B cell (primary cell): ENCODE measurements around the gene PTPRG. TPM values are rescaled to one million over a fixed set of nuclear protein-coding genes. Genes with fewer than 3 reads are reported as not detected.

ENCODE experiments used
- ATAC-seq: fragments of 200-7000 bp; cut with Tn5 transposase; one replicate; pipeline ENCODE4 v1.10.0; 2021; ENCODE audit warnings: low read depth, mild to moderate bottlenecking, moderate number of reproducible peaks, moderate library complexity
- CTCF ChIA-PET: fragments of 350-600 bp; sonication (Branson Sonifier 250); formaldehyde crosslinking; loops from one replicate; lab custom pipeline; 2021; ENCODE audit warnings: antibody characterized with exemption, inconsistent platforms; lab: Charles Lee
- POLR2A ChIA-PET: fragments of 350-600 bp; sonication (Branson Sonifier 250); formaldehyde crosslinking; loops from one replicate; lab custom pipeline; 2021; ENCODE audit warnings: antibody characterized with exemption; lab: Charles Lee
- DNase-seq: peaks from one replicate; pipeline ENCODE4 v3.0.0; 2013
- H2AFZ ChIP-seq: 2 replicates; pipeline ENCODE4 v1.6.1; 2012; ENCODE audit warnings: mild to moderate bottlenecking, low read depth, low read length; ENCODE audit not compliant: insufficient read depth, poor library complexity, severe bottlenecking
- H3K27ac ChIP-seq, 2 donors: 1 replicate in 1 of 2; 2 replicates in 1 of 2; pipeline ENCODE4 v1.5.1; 2012 to 2013; ENCODE audit warnings: low read length in 2 of 2, mild to moderate bottlenecking in 2 of 2, moderate library complexity in 1 of 2
- H3K27me3 ChIP-seq, 4 experiments: fragments of 200-600 bp in 1 of 4; sonication (generic) in 1 of 4; replicated peaks in 1 of 4; 1 replicate in 2 of 4; 2 replicates in 2 of 4; pipeline versions ENCODE4 v1.6.1 to v1.7.0; 2013 to 2016; ENCODE audit warnings: low read length in 3 of 4, mild to moderate bottlenecking in 2 of 4, mixed read lengths in 1 of 4, moderate library complexity in 1 of 4; ENCODE audit not compliant: insufficient read depth in 4 of 4, control insufficient read depth in 3 of 4; ENCODE audit errors: control extremely low read depth in 1 of 4
- H3K36me3 ChIP-seq, 2 experiments: replicated peaks in 1 of 2; 1 replicate in 1 of 2; 2 replicates in 1 of 2; pipeline versions ENCODE4 v1.6.1 to v1.7.1; 2013; ENCODE audit warnings: low read length in 1 of 2; ENCODE audit not compliant: insufficient read depth in 2 of 2, control insufficient read depth in 1 of 2; ENCODE audit errors: control extremely low read depth in 1 of 2, extremely low read depth in 1 of 2
- H3K4me1 ChIP-seq, 2 donors: fragments of 200-600 bp in 1 of 2; sonication (generic) in 1 of 2; 1 replicate in 1 of 2; 2 replicates in 1 of 2; pipeline versions ENCODE4 v1.5.1 to v1.6.1; 2013 to 2017; ENCODE audit warnings: low read length in 2 of 2; ENCODE audit not compliant: control insufficient read depth in 2 of 2, insufficient read depth in 2 of 2
- H3K4me2 ChIP-seq: replicated peaks from 2 replicates; pipeline ENCODE3; 2012; ENCODE audit warnings: mild to moderate bottlenecking, low read depth, low read length; ENCODE audit not compliant: poor library complexity, severe bottlenecking
- H3K4me3 ChIP-seq, 5 experiments: fragments of 200-600 bp in 1 of 5; sonication (generic) in 1 of 5; 1 replicate in 3 of 5; 2 replicates in 2 of 5; pipeline versions ENCODE4 v1.5.1 to v1.7.0; 2011 to 2016; ENCODE audit warnings: low read length in 4 of 5, mild to moderate bottlenecking in 4 of 5, low read depth in 2 of 5, control low read depth in 1 of 5, moderate library complexity in 1 of 5; ENCODE audit not compliant: insufficient read depth in 1 of 5; ENCODE audit errors: control extremely low read depth in 1 of 5, extremely low read depth in 1 of 5
- H3K79me2 ChIP-seq: fragments of 200-600 bp; sonication (generic); one replicate; pipeline ENCODE4 v1.6.0; 2016; ENCODE audit warnings: low read length; ENCODE audit not compliant: control insufficient read depth, insufficient read depth
- H3K9ac ChIP-seq: fragments of 200-600 bp; sonication (generic); 2 replicates; pipeline ENCODE4 v1.6.1; 2017; ENCODE audit warnings: mild to moderate bottlenecking, low read length, moderate library complexity
- H3K9me3 ChIP-seq, 3 donors: one replicate each; pipeline versions ENCODE4 v1.6.1 to v1.7.1; 2013; ENCODE audit warnings: low read length in 2 of 3; ENCODE audit not compliant: control insufficient read depth in 2 of 3, insufficient read depth in 1 of 3; ENCODE audit errors: control extremely low read depth in 1 of 3
- H4K20me1 ChIP-seq: 2 replicates; pipeline ENCODE4 v1.6.0; 2012; ENCODE audit warnings: mild to moderate bottlenecking, low read length; ENCODE audit not compliant: insufficient read depth, control insufficient read depth, poor library complexity, severe bottlenecking
- H3K27ac Mint-ChIP-seq: one replicate; pipeline ENCODE4 v1.8.0; 2021; ENCODE audit warnings: mixed read lengths
- H3K27me3 Mint-ChIP-seq: one replicate; pipeline ENCODE4 v1.8.0; 2021; ENCODE audit warnings: mixed read lengths
- H3K4me1 Mint-ChIP-seq: one replicate; pipeline ENCODE4 v1.8.0; 2021; ENCODE audit warnings: mixed read lengths
- H3K4me3 Mint-ChIP-seq: one replicate; pipeline ENCODE4 v1.8.0; 2021; ENCODE audit warnings: mixed read lengths
- H3K9me3 Mint-ChIP-seq: one replicate; pipeline ENCODE4 v1.8.0; 2022; ENCODE audit warnings: mixed read lengths; ENCODE audit not compliant: insufficient read depth
- CTCF ChIP-seq: fragments of 200-600 bp; IDR thresholded peaks from one replicate; pipeline ENCODE4 v1.8.0; 2022; ENCODE audit warnings: antibody characterized with exemption, mild to moderate bottlenecking
- EZH2 ChIP-seq: IDR thresholded peaks from 2 replicates; pipeline ENCODE4 v1.6.1; 2012; ENCODE audit warnings: borderline replicate concordance, low read depth, mild to moderate bottlenecking, moderate library complexity, low read length; ENCODE audit not compliant: insufficient read depth, poor library complexity, severe bottlenecking
- WGBS: methylation state at CpG from one replicate; pipeline ENCODE4 v1.1.5; 2013; ENCODE audit warnings: missing lambda C conversion rate; ENCODE audit not compliant: insufficient coverage; 5-methylcytosine and 5-hydroxymethylcytosine counted together
- intact Hi-C: fragments of 100-400 bp; cut with micrococcal nuclease; formaldehyde crosslinking; loops from one replicate; pipeline ENCODE4 v1.10.0; 2022
- polyA plus RNA-seq: library from polyadenylated mRNA; depleted of rRNA; stranded (reverse); fragments of >200 nt; gene quantifications from 2 replicates; pipeline ENCODE4 v1.2.3, GENCODE V29; 2012
- total RNA-seq, 2 donors: library from RNA; stranded (reverse); fragments of 120-200 nt in 1 of 2; gene quantifications; 1 replicate in 1 of 2; 2 replicates in 1 of 2; pipeline versions ENCODE4 v1.2.3 to v1.2.4, GENCODE V29; 2013 to 2022

PTPRG gene
- total and polyA plus RNA-seq, 2 donors (not counting 1 experiment from before 2014, with no cell fraction given) = 0.12 to 1.3 TPM

- H3K79me2 ChIP-seq = no peaks in the 10 kb centered on the region
- TF ChIP-seq CTCF (no peak), EZH2 (no peak)
- H3K9me3 Mint-ChIP-seq = no peaks in the 10 kb centered on the region
- no peaks in the 10 kb centered on the region for H3K27me3 ChIP-seq
- no peak for ATAC-seq
- H3K4me1 ChIP-seq = no peaks in the 10 kb centered on the region
- no peak overlapping the region for H3K4me3 ChIP-seq
- ChIA-PET POLR2A (no interaction called here), CTCF (no interaction called here)
- H3K4me2 ChIP-seq = no peak overlapping the region
- H2AFZ ChIP-seq = no peak overlapping the region
- no peaks in the 10 kb centered on the region for H4K20me1 ChIP-seq
- H3K27ac Mint-ChIP-seq = no peak overlapping the region
- H3K4me3 Mint-ChIP-seq = no peak overlapping the region
- intact Hi-C loops = no loop called here
- H3K36me3 ChIP-seq = no peaks in the 10 kb centered on the region
- H3K9me3 ChIP-seq = no peaks in the 10 kb centered on the region
- no peak for DNase-seq
- 88% methylated on average over 2 of the region's 2 CpGs for WGBS
- peaks cover 8% of the 10 kb centered on the region for H3K27me3 Mint-ChIP-seq
- H3K4me1 Mint-ChIP-seq = no peaks in the 10 kb centered on the region
- no peak overlapping the region for H3K9ac ChIP-seq
- H3K27ac ChIP-seq = no peak overlapping the region
These were observed 663.7 kb downstream of the PTPRG start for GRCh38 chr3:62225051-62225450.

GRCh38 chr3:62226601-62227339 lies 665.4 kb downstream of the PTPRG start:
- Mint-ChIP-seq H3K9me3 (no peaks in the 10 kb centered on the region), H3K27ac (no peak overlapping the region), H3K4me3 (no peak overlapping the region), H3K4me1 (no peaks in the 10 kb centered on the region), H3K27me3 (peaks cover 11% of the 10 kb centered on the region)
- H4K20me1 ChIP-seq = no peaks in the 10 kb centered on the region
- no peak for ATAC-seq
- H3K4me1 ChIP-seq = no peaks in the 10 kb centered on the region
- H3K79me2 ChIP-seq = no peaks in the 10 kb centered on the region
- intact Hi-C loops = no loop called here
- DNase-seq = no peak
- CTCF ChIA-PET = no interaction called here
- no peak overlapping the region for H3K27ac ChIP-seq
- no peaks in the 10 kb centered on the region for H3K9me3 ChIP-seq
- no peaks in the 10 kb centered on the region for H3K27me3 ChIP-seq
- H3K4me3 ChIP-seq = no peak overlapping the region
- WGBS = 80% methylated on average over 4 of the region's 6 CpGs
- no peaks in the 10 kb centered on the region for H3K36me3 ChIP-seq
- TF ChIP-seq CTCF = no peak
- POLR2A ChIA-PET = no interaction called here
- no peak overlapping the region for H2AFZ ChIP-seq
- no peak overlapping the region for H3K4me2 ChIP-seq
- no peak overlapping the region for H3K9ac ChIP-seq
